OCI-LY3 (cell line): ENCODE data around the gene DNAJA4.

Experiments
- EZH2phosphoT487 ChIP-seq: fragments of 200-600 bp; shearing (Covaris generic); IDR thresholded peaks from 2 replicates; pipeline ENCODE4 v1.6.1; 2018; ENCODE audit warnings: antibody characterized with exemption, mixed run types, low read depth
- TF ChIP-seq, protein P1 (sequence below): fragments of 200-600, 300-600 bp; sonication (generic); IDR thresholded peaks from 2 replicates; pipeline ENCODE4 v1.5.1; 2014; ENCODE audit warnings: antibody characterized with exemption, low read length, low read depth

DNA sequence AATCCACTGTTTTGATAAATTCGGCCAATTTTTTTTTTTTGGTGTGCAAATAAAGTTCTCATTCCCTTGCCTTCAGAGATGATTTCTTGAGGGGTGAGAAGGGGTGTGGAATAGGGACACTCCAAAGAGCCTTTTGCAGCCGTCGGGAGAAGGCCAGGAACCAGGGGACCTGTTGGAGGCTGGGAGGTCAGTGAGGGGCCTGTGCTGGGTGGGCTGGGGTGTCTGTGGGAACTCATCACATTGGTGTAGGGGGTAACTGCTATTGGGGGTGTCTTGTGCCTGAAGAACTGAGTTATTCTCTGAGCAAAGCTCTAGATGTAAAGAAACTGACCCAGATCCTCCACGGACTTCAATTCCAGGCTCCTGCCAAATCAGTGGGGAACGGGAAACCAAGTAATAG, 48.6 kb downstream of the DNAJA4 start:
- TF ChIP-seq, protein P1, sequence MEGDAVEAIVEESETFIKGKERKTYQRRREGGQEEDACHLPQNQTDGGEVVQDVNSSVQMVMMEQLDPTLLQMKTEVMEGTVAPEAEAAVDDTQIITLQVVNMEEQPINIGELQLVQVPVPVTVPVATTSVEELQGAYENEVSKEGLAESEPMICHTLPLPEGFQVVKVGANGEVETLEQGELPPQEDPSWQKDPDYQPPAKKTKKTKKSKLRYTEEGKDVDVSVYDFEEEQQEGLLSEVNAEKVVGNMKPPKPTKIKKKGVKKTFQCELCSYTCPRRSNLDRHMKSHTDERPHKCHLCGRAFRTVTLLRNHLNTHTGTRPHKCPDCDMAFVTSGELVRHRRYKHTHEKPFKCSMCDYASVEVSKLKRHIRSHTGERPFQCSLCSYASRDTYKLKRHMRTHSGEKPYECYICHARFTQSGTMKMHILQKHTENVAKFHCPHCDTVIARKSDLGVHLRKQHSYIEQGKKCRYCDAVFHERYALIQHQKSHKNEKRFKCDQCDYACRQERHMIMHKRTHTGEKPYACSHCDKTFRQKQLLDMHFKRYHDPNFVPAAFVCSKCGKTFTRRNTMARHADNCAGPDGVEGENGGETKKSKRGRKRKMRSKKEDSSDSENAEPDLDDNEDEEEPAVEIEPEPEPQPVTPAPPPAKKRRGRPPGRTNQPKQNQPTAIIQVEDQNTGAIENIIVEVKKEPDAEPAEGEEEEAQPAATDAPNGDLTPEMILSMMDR: no peak
- TF ChIP-seq EZH2phosphoT487: no peak
